Breast epithelium (tissue), 4 donors: Measurements from ENCODE around the gene FUCA2. TPM values are rescaled to one million over a fixed set of nuclear protein-coding genes. Genes with fewer than 3 reads are reported as not detected.
"Not testable (repeated sequence)": the region's sequence is repeated elsewhere in the genome, so short reads cannot be mapped to it uniquely, and the experiment has no call there.

ENCODE experiments used
- DNase-seq, 2 donors: peaks; one replicate each; pipeline ENCODE4 v3.0.0-alpha.2; 2019; ENCODE audit warnings: low spot score in 2 of 2
- H3K27ac ChIP-seq, 2 donors: fragments of 200-600 bp; sonication (generic) in 1 of 2; one replicate each; pipeline ENCODE4 v1.5.1; 2016 to 2019; ENCODE audit warnings: mild to moderate bottlenecking in 1 of 2
- H3K27me3 ChIP-seq, 2 donors: fragments of 200-600 bp; sonication (generic) in 1 of 2; one replicate each; pipeline versions ENCODE4 v1.5.1 to v1.6.0; 2017 to 2019; ENCODE audit warnings: control low read depth in 1 of 2, mild to moderate bottlenecking in 1 of 2
- H3K36me3 ChIP-seq: fragments of 200-600 bp; one replicate; pipeline ENCODE4 v1.5.1; 2019
- H3K4me1 ChIP-seq, 2 donors: fragments of 200-600 bp; sonication (generic); one replicate each; pipeline ENCODE4 v1.5.1; 2016 to 2019; ENCODE audit warnings: control low read depth in 1 of 2
- H3K4me3 ChIP-seq, 3 donors: fragments of 200-600 bp; sonication (generic); 1 replicate in 2 of 3; 2 replicates in 1 of 3; pipeline ENCODE4 v1.5.1; 2016 to 2019; ENCODE audit warnings: mild to moderate bottlenecking in 3 of 3, moderate library complexity in 2 of 3
- H3K9me3 ChIP-seq, 2 donors: fragments of 200-600 bp; sonication (generic) in 1 of 2; one replicate each; pipeline ENCODE4 v1.5.1; 2016 to 2019; ENCODE audit warnings: control low read depth in 1 of 2
- POLR2A ChIP-seq: fragments of 450-650 bp; IDR thresholded peaks from one replicate; pipeline ENCODE4 v1.6.1; 2016; ENCODE audit warnings: antibody characterized with exemption, mild to moderate bottlenecking, moderate library complexity
- POLR2AphosphoS5 ChIP-seq, 3 donors: sonication (generic); formaldehyde crosslinking; IDR thresholded peaks; one replicate each; pipeline ENCODE4 v1.6.1; 2017; ENCODE audit warnings: antibody characterized with exemption in 3 of 3
- intact Hi-C: fragments of 100-400 bp; cut with DNase I; formaldehyde crosslinking; loops from one replicate; pipeline ENCODE4 v1.15.1; 2023; ENCODE audit warnings: low total_unique reads
- total RNA-seq, 3 donors: library from RNA; depleted of rRNA; stranded (reverse); fragments of >200 nt; gene quantifications; one replicate each; pipeline ENCODE4 v1.1.0, GENCODE V29; 2016
- TF ChIP-seq, protein P1 (sequence below), 3 donors: fragments of 450-650 bp; IDR thresholded peaks; one replicate each; pipeline ENCODE4 v1.5.1; 2016 to 2017; ENCODE audit warnings: antibody characterized with exemption in 3 of 3, mild to moderate bottlenecking in 3 of 3, moderate library complexity in 3 of 3

Gene FUCA2
- total RNA-seq, 3 donors from 2014 or later: 21.3 to 48.2 (median 25.6) TPM

DNA sequence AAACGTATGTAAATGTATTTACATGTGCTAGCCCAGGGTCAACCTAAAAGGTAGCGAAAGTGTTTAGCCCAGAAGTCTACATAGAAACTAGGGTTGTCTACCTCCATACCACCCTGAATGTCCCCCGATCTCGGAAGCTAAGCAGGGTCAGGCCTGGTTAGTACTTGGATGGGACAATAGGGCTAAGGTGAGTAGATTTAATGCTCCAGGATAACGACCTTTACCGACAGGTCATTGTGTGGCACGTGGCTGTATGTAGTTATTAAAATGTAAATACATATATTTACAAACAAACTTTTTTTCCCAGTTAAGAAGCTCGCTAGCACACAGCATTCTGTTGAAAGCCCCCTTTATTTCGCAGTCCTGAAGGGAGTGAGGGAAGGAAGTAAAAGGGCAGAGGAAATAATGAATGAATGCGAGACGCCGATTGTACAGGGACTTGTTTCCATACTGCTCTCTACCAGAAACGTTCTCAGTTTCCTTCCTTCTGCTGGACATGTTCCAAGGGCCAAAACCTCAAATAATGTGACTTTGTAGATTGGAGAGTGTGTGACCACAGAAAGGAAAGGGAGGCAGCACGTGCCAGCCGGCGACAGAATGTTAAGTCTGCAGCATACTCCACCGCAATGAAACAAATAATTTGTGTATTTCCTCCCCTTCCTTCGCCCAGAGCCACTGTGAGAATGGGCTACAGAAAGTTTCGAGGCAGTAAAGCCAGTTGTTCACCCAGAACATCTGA is 61.6 kb downstream of the FUCA2 start:
- Histone ChIP-seq H3K27ac (peak overlapping the region; percentile 84), H3K27me3 (no peaks in the 10 kb centered on the region), H3K4me3 (peak overlapping the region; percentile 58 to 82 (median 70)), H3K36me3 (no peaks in the 10 kb centered on the region), H3K4me1 (peaks cover 0 to 7% of the 10 kb centered on the region in 2 donors), H3K9me3 (no peaks in the 10 kb centered on the region)
- TF ChIP-seq POLR2AphosphoS5 (IDR thresholded peaks at IDR 0.05): no peak
- TF ChIP-seq, protein P1, sequence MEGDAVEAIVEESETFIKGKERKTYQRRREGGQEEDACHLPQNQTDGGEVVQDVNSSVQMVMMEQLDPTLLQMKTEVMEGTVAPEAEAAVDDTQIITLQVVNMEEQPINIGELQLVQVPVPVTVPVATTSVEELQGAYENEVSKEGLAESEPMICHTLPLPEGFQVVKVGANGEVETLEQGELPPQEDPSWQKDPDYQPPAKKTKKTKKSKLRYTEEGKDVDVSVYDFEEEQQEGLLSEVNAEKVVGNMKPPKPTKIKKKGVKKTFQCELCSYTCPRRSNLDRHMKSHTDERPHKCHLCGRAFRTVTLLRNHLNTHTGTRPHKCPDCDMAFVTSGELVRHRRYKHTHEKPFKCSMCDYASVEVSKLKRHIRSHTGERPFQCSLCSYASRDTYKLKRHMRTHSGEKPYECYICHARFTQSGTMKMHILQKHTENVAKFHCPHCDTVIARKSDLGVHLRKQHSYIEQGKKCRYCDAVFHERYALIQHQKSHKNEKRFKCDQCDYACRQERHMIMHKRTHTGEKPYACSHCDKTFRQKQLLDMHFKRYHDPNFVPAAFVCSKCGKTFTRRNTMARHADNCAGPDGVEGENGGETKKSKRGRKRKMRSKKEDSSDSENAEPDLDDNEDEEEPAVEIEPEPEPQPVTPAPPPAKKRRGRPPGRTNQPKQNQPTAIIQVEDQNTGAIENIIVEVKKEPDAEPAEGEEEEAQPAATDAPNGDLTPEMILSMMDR (IDR thresholded peaks at IDR 0.05): no peak
- no peak for TF ChIP-seq POLR2A
- intact Hi-C loops: no loop called here
- no peak for DNase-seq

DNA sequence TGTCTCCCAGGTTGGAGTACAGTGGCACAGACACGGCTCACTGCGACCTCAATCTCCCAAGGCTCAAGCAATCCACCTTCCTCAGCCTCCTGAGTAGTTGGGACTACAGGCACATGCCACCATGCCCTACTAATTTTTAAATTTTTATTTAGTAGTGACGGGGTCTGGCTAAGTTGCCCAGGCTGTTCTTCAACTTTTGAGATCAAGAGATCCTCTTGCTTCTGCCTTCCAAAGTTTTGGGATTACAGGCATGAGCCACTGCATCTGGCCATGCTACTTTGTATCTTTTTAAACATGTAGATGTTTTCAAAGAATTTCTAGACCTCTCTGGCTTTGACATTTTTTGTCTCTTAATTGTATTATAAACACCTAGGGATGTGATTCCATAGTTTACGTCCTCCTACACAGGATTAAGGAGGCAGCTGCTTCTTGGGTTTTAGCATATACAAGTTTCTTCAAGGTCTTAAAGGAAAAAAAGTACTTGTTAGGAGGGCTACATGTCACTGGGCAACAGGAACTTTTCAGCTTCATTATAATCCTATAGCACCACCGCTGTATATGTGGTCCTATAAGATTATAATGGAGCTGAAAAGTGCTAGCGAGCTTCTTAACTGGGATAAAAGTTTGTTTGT is 62.3 kb downstream of the FUCA2 start:
- no peaks in the 10 kb centered on the region for H3K9me3 ChIP-seq
- peak overlapping the region; percentile 58 to 82 (median 70) for H3K4me3 ChIP-seq
- H3K36me3 ChIP-seq: no peaks in the 10 kb centered on the region
- TF ChIP-seq POLR2AphosphoS5 (IDR thresholded peaks at IDR 0.05) (no peak), POLR2A (no peak)
- TF ChIP-seq, protein P1 (IDR thresholded peaks at IDR 0.05): no peak
- H3K4me1 ChIP-seq: peaks cover 0 to 7% of the 10 kb centered on the region in 2 donors
- intact Hi-C loops: no loop called here
- no peak for DNase-seq
- H3K27ac ChIP-seq: no peak overlapping the region
- H3K27me3 ChIP-seq: no peaks in the 10 kb centered on the region

DNA sequence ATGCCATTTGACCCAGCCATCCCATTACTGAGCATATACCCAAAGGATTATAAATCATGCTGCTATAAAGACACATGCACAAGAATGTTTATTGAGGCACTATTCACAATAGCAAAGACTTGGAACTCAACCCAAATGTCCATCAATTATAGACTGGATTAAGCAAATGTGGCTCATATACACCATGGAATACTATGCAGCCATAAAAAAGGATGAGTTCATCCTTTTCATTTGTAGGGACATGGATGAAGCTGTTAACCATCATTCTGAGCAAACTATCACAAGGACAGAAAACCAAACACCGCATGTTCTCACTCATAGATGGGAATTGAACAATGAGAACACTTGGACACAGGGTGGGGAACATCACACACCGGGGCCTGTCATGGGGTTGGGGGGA is 63.7 kb downstream of the FUCA2 start:
- intact Hi-C loops, H3K36me3 ChIP-seq, DNase-seq, H3K27ac ChIP-seq, H3K27me3 ChIP-seq, H3K9me3 ChIP-seq, H3K4me3 ChIP-seq, H3K4me1 ChIP-seq: not testable (repeated sequence)

Other genes starting within 250 kb of the FUCA2 start
- gene ADAT2, start 61.0 kb downstream of the FUCA2 start, total RNA-seq: 10 to 100 TPM in 1 of 3 donors, 1 to 10 TPM in 2; 6.9 to 10.2 (median 8.5) TPM
- gene PEX3, start 60.9 kb downstream of the FUCA2 start, total RNA-seq: 10 to 100 TPM; 12.0 to 22.0 (median 20.0) TPM
- gene PHACTR2, start 166.2 kb upstream of the FUCA2 start, total RNA-seq: 10 to 100 TPM; 27.5 to 53.3 (median 52.4) TPM